HL-60/S4 treated with retinoic acid at 250 ng/mL for 4 days and 3 days (cell line): ENCODE measurements around the gene TCEAL7.

ENCODE experiments used
- in situ Hi-C: fragments of 300-500 bp; cut with MboI; formaldehyde crosslinking; loops from 2 replicates; pipeline ENCODE4 v1.7.0; 2022; ENCODE audit warnings: low sequenced_read_pairs

Gene TCEAL7

GRCh38 chrX:103363046-103363445, 33.0 kb downstream of the TCEAL7 start:
- in situ Hi-C loops, result no loop called here

DNA sequence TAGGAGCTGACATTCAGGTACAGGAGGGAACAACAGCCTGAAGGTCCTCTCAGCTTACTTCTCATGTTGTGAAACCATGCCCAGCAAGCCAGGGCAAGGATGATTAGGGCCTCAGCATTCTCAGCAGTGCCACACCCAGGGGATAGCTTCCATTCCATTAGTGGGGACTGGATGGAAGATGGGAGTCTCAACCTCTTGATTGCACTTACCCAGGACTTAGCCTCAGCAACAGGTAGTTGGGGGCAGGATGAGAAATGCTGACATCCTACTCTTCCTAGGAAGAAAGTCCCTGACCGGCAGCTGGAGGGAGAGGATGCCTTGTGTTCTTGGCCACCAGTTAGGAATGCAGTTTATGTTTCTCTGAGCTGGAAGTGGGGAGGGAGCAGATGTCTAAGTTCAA, 37.5 kb downstream of the TCEAL7 start:
- in situ Hi-C loops, result no loop called here

DNA sequence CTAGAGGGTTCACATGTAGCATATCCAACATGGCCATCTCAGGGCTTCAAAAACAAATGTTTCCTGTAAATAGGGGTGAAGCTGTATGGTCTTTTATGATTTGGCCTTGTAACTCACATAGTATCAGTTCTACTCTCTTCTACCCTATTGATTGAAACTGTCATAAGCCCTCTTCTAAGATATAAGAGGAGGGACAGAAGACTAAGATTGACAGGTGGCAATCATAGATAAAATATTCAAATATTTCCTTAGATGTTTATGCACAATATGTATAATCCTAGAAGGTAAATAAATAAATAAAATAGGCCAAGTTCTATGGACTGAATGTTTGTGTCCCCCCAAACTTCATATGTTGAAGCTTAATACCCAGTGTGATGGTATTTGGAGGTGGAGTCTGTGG, 39.4 kb downstream of the TCEAL7 start:
- in situ Hi-C loops, result no loop called here

- in situ Hi-C loops, result no loop called here
Observed at GRCh38 chrX:103372886-103373285, 42.8 kb downstream of the TCEAL7 start.

GRCh38 chrX:103373581-103373980, 43.5 kb downstream of the TCEAL7 start:
- in situ Hi-C loops, result no loop called here

DNA sequence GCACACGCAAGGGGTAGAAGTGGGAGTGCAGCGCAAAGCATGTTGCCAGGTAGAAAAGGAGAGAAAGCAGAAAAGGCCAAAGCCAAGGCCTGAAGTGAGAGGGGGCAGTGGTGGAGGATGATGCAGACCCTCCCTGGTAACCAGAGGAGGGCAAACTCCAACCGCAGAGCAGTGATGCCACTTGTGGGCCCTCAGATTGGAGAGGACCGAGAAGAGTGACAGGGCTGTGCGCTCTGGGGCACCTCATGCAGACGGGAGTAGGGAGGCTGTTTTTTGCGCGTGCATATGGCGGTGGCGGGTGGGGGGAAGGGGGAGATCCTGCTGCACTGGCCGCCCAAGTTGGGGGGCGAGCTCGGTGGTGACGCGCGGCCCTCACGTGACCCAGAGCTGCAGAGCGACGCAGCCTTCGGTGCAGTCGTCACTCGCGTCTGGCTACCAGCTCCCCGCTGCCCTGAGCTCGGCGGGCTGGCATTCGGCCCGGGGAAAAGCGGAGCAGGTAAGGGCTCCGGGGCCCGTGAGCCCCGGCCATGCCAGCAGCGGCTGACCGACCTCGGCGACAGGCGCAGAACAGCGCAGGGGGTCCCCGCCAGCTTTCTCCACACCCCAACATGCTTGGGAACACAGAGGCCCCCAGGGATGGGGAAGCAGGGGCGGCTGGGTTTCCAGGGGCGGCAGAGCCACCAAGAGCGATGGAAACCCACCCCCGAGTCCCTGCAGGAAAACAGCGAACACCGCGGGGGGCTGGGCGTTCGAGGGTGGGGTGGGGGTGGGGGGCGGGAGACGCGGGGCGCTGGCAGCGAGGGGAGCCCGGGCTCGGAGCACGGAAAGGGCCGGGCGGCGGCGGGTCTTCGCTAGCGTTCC, 46.3 kb downstream of the TCEAL7 start, which contains the start of gene BEX3:
Gene BEX3 (plus strand): TSS at position 421 of the 861 bp plus-strand sequence. CDS start 984 bp downstream, outside the sequence.
- in situ Hi-C loops, result no loop called here

- in situ Hi-C loops, result no loop called here
Observed at GRCh38 chrX:103376979-103377324, 46.9 kb downstream of the TCEAL7 start.

GRCh38 chrX:103378990-103379389, 49.0 kb downstream of the TCEAL7 start:
- in situ Hi-C loops, result no loop called here
